ENCODE data around the gene SPINK2.

DNA sequence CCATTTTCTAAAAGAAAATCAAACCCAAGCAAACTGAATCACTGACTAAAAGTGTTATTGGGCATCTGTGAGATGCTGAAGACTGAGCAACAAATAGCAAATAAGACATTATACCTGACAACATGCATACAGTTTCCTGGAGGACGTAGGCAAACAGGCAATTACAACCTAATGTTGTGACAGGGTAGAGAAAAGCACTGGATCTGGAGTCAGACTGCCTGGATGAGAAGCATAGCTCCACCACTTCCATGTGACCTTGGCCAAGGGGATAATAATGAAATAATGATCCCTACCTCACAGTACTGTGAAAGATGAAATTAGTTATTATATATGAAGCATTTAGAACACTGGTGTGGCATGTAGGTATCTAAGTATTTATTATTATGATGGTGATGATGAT, 2.7 kb downstream of the SPINK2 start:
- TF ChIP-seq, protein P1, sequence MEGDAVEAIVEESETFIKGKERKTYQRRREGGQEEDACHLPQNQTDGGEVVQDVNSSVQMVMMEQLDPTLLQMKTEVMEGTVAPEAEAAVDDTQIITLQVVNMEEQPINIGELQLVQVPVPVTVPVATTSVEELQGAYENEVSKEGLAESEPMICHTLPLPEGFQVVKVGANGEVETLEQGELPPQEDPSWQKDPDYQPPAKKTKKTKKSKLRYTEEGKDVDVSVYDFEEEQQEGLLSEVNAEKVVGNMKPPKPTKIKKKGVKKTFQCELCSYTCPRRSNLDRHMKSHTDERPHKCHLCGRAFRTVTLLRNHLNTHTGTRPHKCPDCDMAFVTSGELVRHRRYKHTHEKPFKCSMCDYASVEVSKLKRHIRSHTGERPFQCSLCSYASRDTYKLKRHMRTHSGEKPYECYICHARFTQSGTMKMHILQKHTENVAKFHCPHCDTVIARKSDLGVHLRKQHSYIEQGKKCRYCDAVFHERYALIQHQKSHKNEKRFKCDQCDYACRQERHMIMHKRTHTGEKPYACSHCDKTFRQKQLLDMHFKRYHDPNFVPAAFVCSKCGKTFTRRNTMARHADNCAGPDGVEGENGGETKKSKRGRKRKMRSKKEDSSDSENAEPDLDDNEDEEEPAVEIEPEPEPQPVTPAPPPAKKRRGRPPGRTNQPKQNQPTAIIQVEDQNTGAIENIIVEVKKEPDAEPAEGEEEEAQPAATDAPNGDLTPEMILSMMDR (IDR thresholded peaks at IDR 0.05) = no peak
- no peak for TF ChIP-seq POLR2AphosphoS5 (IDR thresholded peaks at IDR 0.05)
- no peak for TF ChIP-seq POLR2A (IDR thresholded peaks at IDR 0.05)
